ENCODE data around the gene NDUFAF7. TPM values are rescaled to one million over a fixed set of nuclear protein-coding genes. Genes with fewer than 3 reads are reported as not detected.
A peak's percentile ranks its signal among the peaks of the same experiment; 100 is the strongest.
"Not testable (repeated sequence)": the region's sequence is repeated elsewhere in the genome, so short reads cannot be mapped to it uniquely, and the experiment has no call there.

The NDUFAF7 gene
- total and polyA plus RNA-seq, 10 of the 15 experiments (the other 5 are each of a cell fraction or from before 2014, with no cell fraction given) = 16.6 to 39.5 (median 24.3) TPM

GRCh38 chr2:37192551-37192950 lies 38.9 kb upstream of the NDUFAF7 start:
- FAIRE-seq = no peak
- Histone ChIP-seq H3K4me2 (ENCODE audit: control insufficient read depth, insufficient read depth) (no peak overlapping the region), H3K9ac (ENCODE audit: control insufficient read depth, insufficient read depth, low read length) (no peak overlapping the region), H4K20me1 (ENCODE audit: control insufficient read depth, insufficient read depth) (no peaks in the 10 kb centered on the region), H3K27ac (ENCODE audit: control insufficient read depth, insufficient read depth) (no peak overlapping the region), H3K4me1 (ENCODE audit: control insufficient read depth, insufficient read depth, low read length) (no peaks in the 10 kb centered on the region; the same call in 1 of the 2 replicates), H3K36me3 (ENCODE audit: control insufficient read depth in 2 of 2, insufficient read depth in 2 of 2, low read length in 1 of 2) (no peaks in the 10 kb centered on the region), H2AFZ (ENCODE audit: control insufficient read depth, low read depth, low read length) (no peak overlapping the region), H3K4me3 (no peak overlapping the region), H3K9me3 (replicated peaks; ENCODE audit: control insufficient read depth, insufficient read depth, low read length) (no peaks in the 10 kb centered on the region; the same call in 2 of the 3 replicates), H3K79me2 (ENCODE audit: control insufficient read depth, insufficient read depth, low read length) (peaks cover 12% of the 10 kb centered on the region), H3K27me3 (replicated peaks in 1 of 2; ENCODE audit: control insufficient read depth in 2 of 2, insufficient read depth in 2 of 2, low read length in 1 of 2) (no peaks in the 10 kb centered on the region)
- TF ChIP-seq CREB1 (IDR thresholded peaks at IDR 0.05; ENCODE audit: low read depth) = no peak
- no peak for TF ChIP-seq MTA2 (IDR thresholded peaks at IDR 0.05; ENCODE audit: low read depth)
- TF ChIP-seq RELA (IDR thresholded peaks at IDR 0.05; ENCODE audit: borderline replicate concordance, partially characterized antibody) = no peak
- no peak for TF ChIP-seq ZSCAN29 (IDR thresholded peaks at IDR 0.05)
- TF ChIP-seq NR2C1 (IDR thresholded peaks at IDR 0.05) = no peak
- WGBS (ENCODE audit: insufficient coverage, insufficient replicate concordance, low lambda C conversion rate, missing lambda C conversion rate) = 90% methylated on average over 1 of the region's 1 CpG
- RAD21 ChIA-PET (ENCODE audit: unreplicated experiment) = interaction anchor here (1.6 kb wide), 1 partner anchor 685 kb away, joined by 3 read pairs; no protein-coding TSS in a partner anchor
- CTCF ChIA-PET = interaction anchor here (0.9 to 1.0 kb wide), 2 partner anchors 24 to 204 kb away, joined by 3 read pairs; no protein-coding TSS in a partner anchor
- DNase-seq (ENCODE audit: low read depth, low spot score) = no peak
- POLR2A ChIA-PET = no interaction called here
- in situ Hi-C loops (cut with MboI) = no loop called here
- intact Hi-C loops (cut with micrococcal nuclease; ENCODE audit: unreplicated experiment) = no loop called here
- no peak for ATAC-seq
- SMC1A ChIA-PET (ENCODE audit: uncharacterized antibody, unreplicated experiment) = no interaction called here
- no TSS peak for BruUV-seq (replicated peaks)

DNA sequence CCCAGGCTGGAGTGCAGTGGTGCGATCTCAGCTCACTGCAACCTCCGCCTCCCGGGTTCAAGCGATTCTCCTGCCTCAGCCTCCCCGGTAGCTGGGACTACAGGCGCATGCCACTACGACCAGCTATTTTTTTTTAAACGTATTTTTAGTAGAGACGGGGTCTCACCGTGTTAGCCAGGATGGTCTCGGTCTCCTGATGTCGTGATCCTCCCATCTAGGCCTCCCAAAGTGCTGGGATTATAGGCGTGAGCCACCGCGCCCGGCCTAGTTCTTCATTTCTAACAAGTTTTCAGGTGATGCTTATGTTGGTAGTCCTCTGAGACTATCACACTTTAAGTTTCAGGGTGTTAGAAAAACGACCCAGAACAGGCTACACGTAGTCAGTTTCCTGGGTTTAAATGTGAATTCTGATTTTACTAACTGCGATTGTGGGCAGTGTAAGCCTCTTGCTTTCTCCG lies 35.6 kb upstream of the NDUFAF7 start:
- FAIRE-seq; in situ Hi-C loops (cut with MboI); H3K36me3 ChIP-seq (ENCODE audit: control insufficient read depth in 2 of 2, insufficient read depth in 2 of 2, low read length in 1 of 2); ATAC-seq; SMC1A ChIA-PET (ENCODE audit: uncharacterized antibody, unreplicated experiment); H3K4me1 ChIP-seq (ENCODE audit: control insufficient read depth, insufficient read depth, low read length); H3K27me3 ChIP-seq (replicated peaks in 1 of 2; ENCODE audit: control insufficient read depth in 2 of 2, insufficient read depth in 2 of 2, low read length in 1 of 2); DNase-seq (ENCODE audit: low read depth, low spot score); intact Hi-C loops (cut with micrococcal nuclease; ENCODE audit: unreplicated experiment); H4K20me1 ChIP-seq (ENCODE audit: control insufficient read depth, insufficient read depth); RAD21 ChIA-PET (ENCODE audit: unreplicated experiment); H3K9me3 ChIP-seq (replicated peaks; ENCODE audit: control insufficient read depth, insufficient read depth, low read length); BruUV-seq (replicated peaks): not testable (repeated sequence)
- peak overlapping the region; percentile 78 for H3K27ac ChIP-seq (ENCODE audit: control insufficient read depth, insufficient read depth)
- ChIA-PET CTCF (interaction anchor here (0.6 kb wide), 2 partner anchors 39 to 997 kb away, joined by 3 read pairs; no protein-coding TSS in a partner anchor), POLR2A (interaction anchor here (2.4 kb wide), 1 partner anchor 36 kb away, joined by 11 read pairs; the partner anchor contains the start of genes CEBPZ and NDUFAF7)
- peak overlapping the region; percentile 65 for H3K4me2 ChIP-seq (ENCODE audit: control insufficient read depth, insufficient read depth)
- H3K9ac ChIP-seq (ENCODE audit: control insufficient read depth, insufficient read depth, low read length) = peak overlapping the region; percentile 64; the same call in 1 of the 2 replicates
- WGBS (ENCODE audit: insufficient coverage, insufficient replicate concordance, low lambda C conversion rate, missing lambda C conversion rate) = 75% methylated on average over 20 of the region's 20 CpGs
- peak overlapping the region; percentile 77 for H3K4me3 ChIP-seq
- H2AFZ ChIP-seq (ENCODE audit: control insufficient read depth, low read depth, low read length) = peak overlapping the region; percentile 99
- 0 out of 2 replicates have a peak, but pooled peaks have one; percentile 28 for TF ChIP-seq NBN (IDR thresholded peaks at IDR 0.05)
- TF ChIP-seq PML (IDR thresholded peaks at IDR 0.05; ENCODE audit: low read length) = 0 out of 2 replicates have a peak, but pooled peaks have one; percentile 11
- 0 out of 2 replicates have a peak, but pooled peaks have one; percentile 70 for TF ChIP-seq MLLT1 (IDR thresholded peaks at IDR 0.05)
- H3K79me2 ChIP-seq (ENCODE audit: control insufficient read depth, insufficient read depth, low read length) = peaks cover 38% of the 10 kb centered on the region
